RWPE2 (cell line): ENCODE measurements around the gene OPTC.
A peak's percentile ranks its signal among the peaks of the same experiment; 100 is the strongest.

Source experiments
- ATAC-seq: fragments of 200-7000 bp; cut with Tn5 transposase; 3 replicates; pipeline ENCODE4 v1.9.1; 2021; ENCODE audit warnings: low read depth
- DNase-seq: peaks from one replicate; pipeline ENCODE4 v3.0.0-alpha.2; 2020; ENCODE audit warnings: low spot score
- H3K27ac ChIP-seq: fragments of 450-650 bp; 2 replicates; pipeline ENCODE4 v1.5.1; 2017; ENCODE audit warnings: mild to moderate bottlenecking; ENCODE audit not compliant: poor library complexity, severe bottlenecking
- H3K27me3 ChIP-seq: fragments of 250-450 bp; sonication (Bioruptor Pico); 2 replicates; pipeline ENCODE4 v1.5.1; 2021; ENCODE audit warnings: mild to moderate bottlenecking, moderate library complexity; ENCODE audit not compliant: insufficient read depth, poor library complexity, severe bottlenecking
- H3K36me3 ChIP-seq: fragments of 250-450 bp; sonication (Bioruptor Pico); 2 replicates; pipeline ENCODE4 v1.5.1; 2020; ENCODE audit warnings: low read depth, mild to moderate bottlenecking, moderate library complexity
- H3K4me1 ChIP-seq: fragments of 250-450 bp; sonication (Bioruptor Pico); 2 replicates; pipeline ENCODE4 v1.5.1; 2021; ENCODE audit warnings: mild to moderate bottlenecking, moderate library complexity; ENCODE audit not compliant: insufficient read depth, poor library complexity, severe bottlenecking
- H3K4me3 ChIP-seq: fragments of 250-450 bp; sonication (Bioruptor Pico); 2 replicates; pipeline ENCODE4 v1.5.1; 2021; ENCODE audit warnings: mild to moderate bottlenecking, moderate library complexity; ENCODE audit not compliant: severe bottlenecking
- H3K9me3 ChIP-seq: fragments of 250-450 bp; sonication (Bioruptor Pico); 2 replicates; pipeline ENCODE4 v1.5.1; 2021; ENCODE audit warnings: mild to moderate bottlenecking, moderate library complexity; ENCODE audit not compliant: severe bottlenecking
- CTCF ChIP-seq: fragments of 450-650 bp; IDR thresholded peaks from one replicate; pipeline ENCODE4 v1.5.1; 2017; ENCODE audit warnings: mild to moderate bottlenecking, moderate library complexity; ENCODE audit not compliant: poor library complexity, severe bottlenecking

OPTC gene

GRCh38 chr1:203478231-203478630 is 15.7 kb upstream of the OPTC start:
- Histone ChIP-seq H3K27ac (no peak overlapping the region), H3K9me3 (no peaks in the 10 kb centered on the region), H3K27me3 (no peaks in the 10 kb centered on the region), H3K4me3 (no peak overlapping the region), H3K4me1 (peaks cover 17% of the 10 kb centered on the region), H3K36me3 (no peaks in the 10 kb centered on the region)
- no peak for TF ChIP-seq CTCF
- ATAC-seq: no peak
- DNase-seq: no peak

- no peak overlapping the region for H3K27ac ChIP-seq
- no peaks in the 10 kb centered on the region for H3K9me3 ChIP-seq
- peaks cover 17% of the 10 kb centered on the region for H3K4me1 ChIP-seq
- ATAC-seq: no peak
- no peak for TF ChIP-seq CTCF
- no peaks in the 10 kb centered on the region for H3K27me3 ChIP-seq
- H3K36me3 ChIP-seq: no peaks in the 10 kb centered on the region
- no peak overlapping the region for H3K4me3 ChIP-seq
- no peak for DNase-seq
Measured at GRCh38 chr1:203478986-203479385, 15.0 kb upstream of the OPTC start.

- H3K27ac ChIP-seq: peak overlapping the region; percentile 77
- TF ChIP-seq CTCF: no peak
- no peak for DNase-seq
- ATAC-seq: no peak
- no peaks in the 10 kb centered on the region for H3K9me3 ChIP-seq
- no peaks in the 10 kb centered on the region for H3K36me3 ChIP-seq
- peaks cover 17% of the 10 kb centered on the region for H3K4me1 ChIP-seq
- H3K27me3 ChIP-seq: no peaks in the 10 kb centered on the region
- H3K4me3 ChIP-seq: no peak overlapping the region
Measured at GRCh38 chr1:203479646-203480045, 14.3 kb upstream of the OPTC start.

GRCh38 chr1:203480084-203480483 is 13.9 kb upstream of the OPTC start:
- no peaks in the 10 kb centered on the region for H3K27me3 ChIP-seq
- H3K4me3 ChIP-seq: no peak overlapping the region
- peaks cover 17% of the 10 kb centered on the region for H3K4me1 ChIP-seq
- no peak for ATAC-seq
- no peak for DNase-seq
- H3K36me3 ChIP-seq: no peaks in the 10 kb centered on the region
- no peaks in the 10 kb centered on the region for H3K9me3 ChIP-seq
- TF ChIP-seq CTCF: no peak
- peak overlapping the region; percentile 77 for H3K27ac ChIP-seq

- Histone ChIP-seq H3K27ac (peak overlapping the region; percentile 77), H3K4me1 (peaks cover 17% of the 10 kb centered on the region), H3K36me3 (no peaks in the 10 kb centered on the region), H3K9me3 (no peaks in the 10 kb centered on the region), H3K27me3 (no peaks in the 10 kb centered on the region), H3K4me3 (no peak overlapping the region)
- TF ChIP-seq CTCF: no peak
- DNase-seq (peak; percentile 86), ATAC-seq (peak; percentile 95)
Measured at GRCh38 chr1:203480525-203481084, 13.3 kb upstream of the OPTC start.
